ENCODE data around the gene CRIM1. TPM values are rescaled to one million over a fixed set of nuclear protein-coding genes. Genes with fewer than 3 reads are reported as not detected.
A peak's percentile ranks its signal among the peaks of the same experiment; 100 is the strongest.

Gene CRIM1
- total and polyA plus RNA-seq, 7 experiments from 2014 or later, result 0.10 to 7.1 (median 0.92) TPM

- CTCF ChIA-PET, result no interaction called here
- no peak overlapping the region for H3K4me3 Mint-ChIP-seq
- Histone ChIP-seq H3K9me3 (ENCODE audit: control insufficient read depth in 2 of 3, low read length in 3 of 3) (no peaks in the 10 kb centered on the region), H3K4me3 (ENCODE audit: low read length) (no peak overlapping the region), H3K27ac (ENCODE audit: low read depth, low read length) (no peak overlapping the region), H3K4me1 (ENCODE audit: control insufficient read depth in 2 of 2, insufficient read depth in 2 of 2, low read length in 2 of 2) (no peaks in the 10 kb centered on the region), H3K27me3 (ENCODE audit: control insufficient read depth in 2 of 2, insufficient read depth in 2 of 2, low read length in 2 of 2) (no peaks in the 10 kb centered on the region), H3K36me3 (ENCODE audit: control insufficient read depth in 2 of 3, insufficient read depth in 3 of 3, low read length in 3 of 3) (no peaks in the 10 kb centered on the region)
- POLR2A ChIA-PET, result no interaction called here
- H3K4me1 Mint-ChIP-seq, result no peaks in the 10 kb centered on the region
- no peaks in the 10 kb centered on the region for H3K36me3 Mint-ChIP-seq
- H3K9me3 Mint-ChIP-seq, result no peaks in the 10 kb centered on the region
- intact Hi-C loops (cut with micrococcal nuclease), result no loop called here
- DNase-seq (no peak), ATAC-seq (no peak)
- H3K27me3 Mint-ChIP-seq, result no peaks in the 10 kb centered on the region
- no peak overlapping the region for H3K27ac Mint-ChIP-seq
Measured at GRCh38 chr2:36513661-36514060, 158.1 kb downstream of the CRIM1 start.

GRCh38 chr2:36515538-36515937, 160.0 kb downstream of the CRIM1 start:
- H3K36me3 ChIP-seq (ENCODE audit: control insufficient read depth in 2 of 3, insufficient read depth in 3 of 3, low read length in 3 of 3), result no peaks in the 10 kb centered on the region
- DNase-seq (no peak), ATAC-seq (no peak)
- no peak overlapping the region for H3K27ac ChIP-seq (ENCODE audit: low read depth, low read length)
- no peak overlapping the region for H3K4me3 ChIP-seq (ENCODE audit: low read length)
- Mint-ChIP-seq H3K4me3 (no peak overlapping the region), H3K4me1 (no peaks in the 10 kb centered on the region), H3K27me3 (no peaks in the 10 kb centered on the region), H3K9me3 (no peaks in the 10 kb centered on the region), H3K36me3 (peaks cover 0 to 4% (median 0%) of the 10 kb centered on the region in 5 donors), H3K27ac (no peak overlapping the region)
- CTCF ChIA-PET, result no interaction called here
- H3K9me3 ChIP-seq (ENCODE audit: control insufficient read depth in 2 of 3, low read length in 3 of 3), result no peaks in the 10 kb centered on the region
- H3K4me1 ChIP-seq (ENCODE audit: control insufficient read depth in 2 of 2, insufficient read depth in 2 of 2, low read length in 2 of 2), result no peaks in the 10 kb centered on the region
- POLR2A ChIA-PET, result no interaction called here
- intact Hi-C loops (cut with micrococcal nuclease), result no loop called here
- H3K27me3 ChIP-seq (ENCODE audit: control insufficient read depth in 2 of 2, insufficient read depth in 2 of 2, low read length in 2 of 2), result no peaks in the 10 kb centered on the region

- Histone ChIP-seq H3K4me3 (ENCODE audit: low read length) (no peak overlapping the region), H3K4me1 (ENCODE audit: control insufficient read depth in 2 of 2, insufficient read depth in 2 of 2, low read length in 2 of 2) (no peaks in the 10 kb centered on the region), H3K27me3 (ENCODE audit: control insufficient read depth in 2 of 2, insufficient read depth in 2 of 2, low read length in 2 of 2) (no peaks in the 10 kb centered on the region), H3K36me3 (ENCODE audit: control insufficient read depth in 2 of 3, insufficient read depth in 3 of 3, low read length in 3 of 3) (no peaks in the 10 kb centered on the region), H3K27ac (ENCODE audit: low read depth, low read length) (no peak overlapping the region), H3K9me3 (ENCODE audit: control insufficient read depth in 2 of 3, low read length in 3 of 3) (no peaks in the 10 kb centered on the region)
- Mint-ChIP-seq H3K4me1 (no peaks in the 10 kb centered on the region), H3K36me3 (peaks cover 0 to 7% (median 0%) of the 10 kb centered on the region in 5 donors), H3K9me3 (no peaks in the 10 kb centered on the region), H3K27me3 (no peaks in the 10 kb centered on the region), H3K27ac (peak overlapping the region in 1 of 9 donors; percentile 17), H3K4me3 (no peak overlapping the region)
- ATAC-seq, result no peak
- no peak for DNase-seq
- intact Hi-C loops (cut with micrococcal nuclease), result no loop called here
- ChIA-PET CTCF (no interaction called here), POLR2A (no interaction called here)
Measured at GRCh38 chr2:36516136-36516870, 160.7 kb downstream of the CRIM1 start.

- Mint-ChIP-seq H3K4me3 (no peak overlapping the region), H3K9me3 (no peaks in the 10 kb centered on the region), H3K4me1 (no peaks in the 10 kb centered on the region), H3K36me3 (peaks cover 0 to 19% (median 3%) of the 10 kb centered on the region in 5 donors), H3K27me3 (no peaks in the 10 kb centered on the region), H3K27ac (no peak overlapping the region)
- Histone ChIP-seq H3K27me3 (ENCODE audit: control insufficient read depth in 2 of 2, insufficient read depth in 2 of 2, low read length in 2 of 2) (no peaks in the 10 kb centered on the region), H3K4me1 (ENCODE audit: control insufficient read depth in 2 of 2, insufficient read depth in 2 of 2, low read length in 2 of 2) (no peaks in the 10 kb centered on the region), H3K9me3 (ENCODE audit: control insufficient read depth in 2 of 3, low read length in 3 of 3) (no peaks in the 10 kb centered on the region), H3K27ac (ENCODE audit: low read depth, low read length) (no peak overlapping the region), H3K36me3 (ENCODE audit: control insufficient read depth in 2 of 3, insufficient read depth in 3 of 3, low read length in 3 of 3) (no peaks in the 10 kb centered on the region), H3K4me3 (ENCODE audit: low read length) (no peak overlapping the region)
- ATAC-seq (no peak), DNase-seq (no peak)
- intact Hi-C loops (cut with micrococcal nuclease), result no loop called here
- POLR2A ChIA-PET, result no interaction called here
- CTCF ChIA-PET, result no interaction called here
Measured at GRCh38 chr2:36520431-36520830, 164.9 kb downstream of the CRIM1 start.

- Mint-ChIP-seq H3K9me3 (no peaks in the 10 kb centered on the region), H3K4me3 (no peak overlapping the region), H3K36me3 (peaks cover 0 to 27% (median 3%) of the 10 kb centered on the region in 5 donors), H3K27me3 (no peaks in the 10 kb centered on the region), H3K4me1 (peaks cover 0 to 2% (median 0%) of the 10 kb centered on the region in 7 donors), H3K27ac (no peak overlapping the region)
- Histone ChIP-seq H3K4me1 (ENCODE audit: control insufficient read depth in 2 of 2, insufficient read depth in 2 of 2, low read length in 2 of 2) (no peaks in the 10 kb centered on the region), H3K4me3 (ENCODE audit: low read length) (no peak overlapping the region), H3K36me3 (ENCODE audit: control insufficient read depth in 2 of 3, insufficient read depth in 3 of 3, low read length in 3 of 3) (no peaks in the 10 kb centered on the region), H3K27ac (ENCODE audit: low read depth, low read length) (no peak overlapping the region), H3K27me3 (ENCODE audit: control insufficient read depth in 2 of 2, insufficient read depth in 2 of 2, low read length in 2 of 2) (no peaks in the 10 kb centered on the region), H3K9me3 (ENCODE audit: control insufficient read depth in 2 of 3, low read length in 3 of 3) (no peaks in the 10 kb centered on the region)
- intact Hi-C loops (cut with micrococcal nuclease), result no loop called here
- ATAC-seq (no peak), DNase-seq (no peak)
- POLR2A ChIA-PET, result no interaction called here
- CTCF ChIA-PET, result no interaction called here
Measured at GRCh38 chr2:36523153-36523552, 167.6 kb downstream of the CRIM1 start.

GRCh38 chr2:36525245-36525644, 169.7 kb downstream of the CRIM1 start:
- Mint-ChIP-seq H3K27me3 (no peaks in the 10 kb centered on the region), H3K9me3 (no peaks in the 10 kb centered on the region), H3K27ac (no peak overlapping the region), H3K4me3 (no peak overlapping the region), H3K36me3 (peaks cover 0 to 23% (median 3%) of the 10 kb centered on the region in 5 donors), H3K4me1 (peaks cover 0 to 11% (median 0%) of the 10 kb centered on the region in 7 donors)
- ChIA-PET POLR2A (no interaction called here), CTCF (no interaction called here)
- no peak for ATAC-seq
- no peak for DNase-seq
- H3K4me1 ChIP-seq (ENCODE audit: control insufficient read depth in 2 of 2, insufficient read depth in 2 of 2, low read length in 2 of 2), result no peaks in the 10 kb centered on the region
- no peak overlapping the region for H3K4me3 ChIP-seq (ENCODE audit: low read length)
- no peaks in the 10 kb centered on the region for H3K9me3 ChIP-seq (ENCODE audit: control insufficient read depth in 2 of 3, low read length in 3 of 3)
- intact Hi-C loops (cut with micrococcal nuclease), result no loop called here
- no peak overlapping the region for H3K27ac ChIP-seq (ENCODE audit: low read depth, low read length)
- no peaks in the 10 kb centered on the region for H3K36me3 ChIP-seq (ENCODE audit: control insufficient read depth in 2 of 3, insufficient read depth in 3 of 3, low read length in 3 of 3)
- no peaks in the 10 kb centered on the region for H3K27me3 ChIP-seq (ENCODE audit: control insufficient read depth in 2 of 2, insufficient read depth in 2 of 2, low read length in 2 of 2)

- Mint-ChIP-seq H3K4me1 (peaks cover 0 to 11% (median 0%) of the 10 kb centered on the region in 7 donors), H3K27ac (no peak overlapping the region), H3K36me3 (peaks cover 0 to 21% (median 3%) of the 10 kb centered on the region in 5 donors), H3K9me3 (no peaks in the 10 kb centered on the region), H3K4me3 (no peak overlapping the region), H3K27me3 (no peaks in the 10 kb centered on the region)
- Histone ChIP-seq H3K36me3 (ENCODE audit: control insufficient read depth in 2 of 3, insufficient read depth in 3 of 3, low read length in 3 of 3) (no peaks in the 10 kb centered on the region), H3K9me3 (ENCODE audit: control insufficient read depth in 2 of 3, low read length in 3 of 3) (no peaks in the 10 kb centered on the region), H3K27ac (ENCODE audit: low read depth, low read length) (no peak overlapping the region), H3K4me3 (ENCODE audit: low read length) (no peak overlapping the region), H3K4me1 (ENCODE audit: control insufficient read depth in 2 of 2, insufficient read depth in 2 of 2, low read length in 2 of 2) (no peaks in the 10 kb centered on the region), H3K27me3 (ENCODE audit: control insufficient read depth in 2 of 2, insufficient read depth in 2 of 2, low read length in 2 of 2) (no peaks in the 10 kb centered on the region)
- CTCF ChIA-PET, result no interaction called here
- no peak for DNase-seq
- intact Hi-C loops (cut with micrococcal nuclease), result no loop called here
- ATAC-seq, result no peak
- POLR2A ChIA-PET, result no interaction called here
Measured at GRCh38 chr2:36526226-36526625, 170.6 kb downstream of the CRIM1 start.

Measured in naive thymus-derived CD4-positive, alpha-beta T cell (primary cell).